Heart right ventricle (tissue), 16 donors: ENCODE measurements around the gene MED26. TPM values are rescaled to one million over a fixed set of nuclear protein-coding genes. Genes with fewer than 3 reads are reported as not detected.
A peak's percentile ranks its signal among the peaks of the same experiment; 100 is the strongest.

Experiments used
- ATAC-seq, 8 donors: fragments of 200-7000 bp; cut with Tn5 transposase; one replicate each; pipeline ENCODE4 v1.9.1; 2020; ENCODE audit warnings: mild to moderate bottlenecking in 8 of 8, moderate library complexity in 8 of 8, moderate number of reproducible peaks in 1 of 8
- DNase-seq, 2 donors: peaks; one replicate each; pipeline ENCODE4 v3.0.0-alpha.2; 2020
- H3K27ac ChIP-seq, 10 donors: fragments of 200-600 bp; sonication (generic) in 2 of 10; one replicate each; pipeline versions ENCODE4 v1.5.0 to v1.8.0; 2020 to 2022; ENCODE audit warnings: mild to moderate bottlenecking in 3 of 10
- H3K27me3 ChIP-seq, 7 donors: fragments of 200-600 bp; one replicate each; pipeline ENCODE4 v1.8.0; 2021 to 2022; ENCODE audit warnings: mild to moderate bottlenecking in 2 of 7
- H3K36me3 ChIP-seq, 9 donors: fragments of 200-600 bp; sonication (generic) in 1 of 9; one replicate each; pipeline versions ENCODE4 v1.5.0 to v1.8.0; 2020 to 2022; ENCODE audit warnings: mild to moderate bottlenecking in 2 of 9
- H3K4me1 ChIP-seq, 9 donors: fragments of 200-600 bp; sonication (generic) in 1 of 9; one replicate each; pipeline versions ENCODE4 v1.5.0 to v1.8.0; 2020 to 2022; ENCODE audit warnings: mild to moderate bottlenecking in 4 of 9
- H3K4me3 ChIP-seq, 10 donors: fragments of 200-600 bp; sonication (generic) in 2 of 10; one replicate each; pipeline versions ENCODE4 v1.5.0 to v1.8.0; 2020 to 2022; ENCODE audit warnings: mild to moderate bottlenecking in 7 of 10, moderate library complexity in 2 of 10
- H3K9me3 ChIP-seq, 11 donors: fragments of 200-600 bp in 10 of 11; sonication (generic) in 2 of 11; one replicate each; pipeline versions ENCODE4 v1.5.0 to v1.8.0; 2013 to 2022; ENCODE audit warnings: mild to moderate bottlenecking in 2 of 11, control low read depth in 1 of 11, moderate library complexity in 1 of 11
- CTCF ChIP-seq, 9 donors: fragments of 200-600 bp; sonication (generic) in 2 of 9; IDR thresholded peaks; one replicate each; pipeline versions ENCODE4 v1.5.0 to v1.8.0; 2021 to 2022; ENCODE audit warnings: antibody characterized with exemption in 9 of 9, mild to moderate bottlenecking in 5 of 9, moderate library complexity in 1 of 9
- WGBS, 2 donors: extraction: QIAGEN DNeasy Blood & Tissue Kit; methylation state at CpG; one replicate each; pipeline ENCODE4 v1.1.7; 2013; ENCODE audit warnings: inconsistent platforms in 1 of 2; 5-methylcytosine and 5-hydroxymethylcytosine counted together
- intact Hi-C, 10 donors: fragments of 100-400 bp; cut with DNase I; formaldehyde crosslinking; loops; one replicate each; pipeline versions ENCODE4 v1.11.1 to v1.14.2; 2022
- polyA plus RNA-seq, 2 donors: library from polyadenylated mRNA; stranded (reverse); fragments of 200-250 nt; gene quantifications; one replicate each; pipeline ENCODE4 v1.2.3, GENCODE V29; 2013
- total RNA-seq, 10 donors: library from RNA; stranded (reverse); fragmentation: NEBNext Ultra II Directional in 3 of 10; extraction: Animal tissue kit (Norgen Biotek cat#: 25700) in 3 of 10; gene quantifications; one replicate each; pipeline versions ENCODE4 v1.2.1 to v1.2.4, GENCODE V29; 2021 to 2023
- donor health status: Arrhythmogenic right ventricular cardiomyopathy.
- donor health status: ischemic (EF 13 %, LVEDD 7.1; RV severe dilation, severe dysfunction).
- donor health status: healthy with polysubstance abuse.
- donor health status: DM: no; HTN: yes; CAD: no.
- donor health status: DM: no; HTN: no; CAD: no.
- donor health status: ischemic (EF 25% LVEDD 6.9; RV normal size, moderate dysfunction).
- donor health status: ischemic (EF 25% LVEDD 5.7; RV mildly dilated, moderate dysfunction).
- donor health status: healthy.
- donor health status: DM: yes; HTN: yes; CAD: no.
- donor health status: Ischemic cardiomyopathy.
- donor health status: ischemic (EF 35%, LVEDD 5.7; RV mildly dilated, moderate dysfunction).
- donor health status: nonischemic (EF 11% LVEDD 7.7; RV severe dilation, severe dysfunction).
- donor health status: DM: yes; HTN: yes; CAD: no.
- donor health status: PGD.
- donor health status: ischemic (EF 29% LVEDD 5.4; RV normal size, mild dysfunction).
- donor health status: nonischemic (EF 23%, LVEDD 6.1; RV moderate dilation, normal function).

Gene MED26
- total and polyA plus RNA-seq, 12 donors, result 3.3 to 6.9 (median 4.6) TPM

GRCh38 chr19:16530540-16531379 lies 97.2 kb downstream of the MED26 start:
- no peak for TF ChIP-seq CTCF (IDR thresholded peaks at IDR 0.05)
- H3K36me3 ChIP-seq, result peaks cover 5 to 100% (median 93%) of the 10 kb centered on the region in 9 donors
- H3K9me3 ChIP-seq, result no peaks in the 10 kb centered on the region
- ATAC-seq, result peak in 1 of 8 donors; percentile 10
- 92 to 94% methylated on average over 42 to 43 of the region's 43 CpGs for WGBS, 2 donors
- H3K27me3 ChIP-seq, result no peaks in the 10 kb centered on the region
- no peak overlapping the region for H3K4me3 ChIP-seq
- intact Hi-C loops, result no loop called here
- no peak for DNase-seq
- H3K4me1 ChIP-seq, result no peaks in the 10 kb centered on the region
- no peak overlapping the region for H3K27ac ChIP-seq

- Histone ChIP-seq H3K4me3 (no peak overlapping the region), H3K27ac (no peak overlapping the region), H3K36me3 (peaks cover 5 to 100% (median 98%) of the 10 kb centered on the region in 9 donors), H3K9me3 (no peaks in the 10 kb centered on the region), H3K27me3 (no peaks in the 10 kb centered on the region), H3K4me1 (no peaks in the 10 kb centered on the region)
- ATAC-seq, result no peak
- no peak for TF ChIP-seq CTCF (IDR thresholded peaks at IDR 0.05)
- WGBS, 2 donors, result 88 to 93% methylated on average over 24 to 25 of the region's 25 CpGs
- DNase-seq, result no peak
- intact Hi-C loops, result no loop called here
Measured at GRCh38 chr19:16529466-16530144, 98.4 kb downstream of the MED26 start.

- intact Hi-C loops, result no loop called here
- Histone ChIP-seq H3K4me1 (no peaks in the 10 kb centered on the region), H3K27ac (no peak overlapping the region), H3K27me3 (no peaks in the 10 kb centered on the region), H3K9me3 (no peaks in the 10 kb centered on the region), H3K4me3 (no peak overlapping the region), H3K36me3 (peaks cover 5 to 100% (median 98%) of the 10 kb centered on the region in 9 donors)
- ATAC-seq (no peak), DNase-seq (no peak)
- peak in 3 of 9 donors; percentile 20 to 41 (median 25) for TF ChIP-seq CTCF (IDR thresholded peaks at IDR 0.05)
- WGBS, 2 donors, result 88 to 92% methylated on average over 12 of the region's 12 CpGs
Measured at GRCh38 chr19:16527971-16528521, 100.0 kb downstream of the MED26 start.

GRCh38 chr19:16527334-16527935 lies 100.6 kb downstream of the MED26 start:
- Histone ChIP-seq H3K27me3 (no peaks in the 10 kb centered on the region), H3K4me1 (no peaks in the 10 kb centered on the region), H3K9me3 (no peaks in the 10 kb centered on the region), H3K4me3 (no peak overlapping the region), H3K27ac (no peak overlapping the region), H3K36me3 (peaks cover 10 to 100% (median 99%) of the 10 kb centered on the region in 9 donors)
- DNase-seq, result no peak
- no peak for ATAC-seq
- no peak for TF ChIP-seq CTCF (IDR thresholded peaks at IDR 0.05)
- WGBS, 2 donors, result 84 to 86% methylated on average over 14 of the region's 14 CpGs
- intact Hi-C loops, result no loop called here
